GM12878 (cell line): Measurements from ENCODE around the gene MROH2A. TPM values are rescaled to one million over a fixed set of nuclear protein-coding genes. Genes with fewer than 3 reads are reported as not detected.

Experiments
- ATAC-seq: fragments of 200-7000 bp; cut with Tn5 transposase; 3 replicates; pipeline ENCODE4 v1.9.1; 2020; ENCODE audit warnings: mild to moderate bottlenecking, moderate library complexity
- BruUV-seq: library from RNA; stranded (reverse); fragments of 400-500 nt; replicated peaks from 2 replicates; lab custom pipeline; 2021; lab: Mats Ljungman, UMichigan
- CTCF ChIA-PET: fragments of 300-600 bp; sonication (Branson Sonifier 250); formaldehyde crosslinking; extraction: SDS; loops from one replicate; lab custom pipeline; 2021; ENCODE audit warnings: inconsistent platforms; lab: Yijun Ruan, JAX
- POLR2A ChIA-PET: fragments of 350-600 bp; formaldehyde crosslinking; extraction: SDS; loops from one replicate; lab custom pipeline; 2021; ENCODE audit warnings: inconsistent platforms; lab: Charles Lee
- RAD21 ChIA-PET: fragments of 300-600 bp; sonication (Branson Sonifier 250); formaldehyde crosslinking; loops from one replicate; lab custom pipeline; 2023; ENCODE audit warnings: antibody characterized with exemption; ENCODE audit not compliant: unreplicated experiment; lab: Charles Lee
- SMC1A ChIA-PET: fragments of 300-600 bp; sonication (Branson Sonifier 250); formaldehyde crosslinking; loops from one replicate; lab custom pipeline; 2023; ENCODE audit not compliant: unreplicated experiment, uncharacterized antibody; lab: Charles Lee
- DNase-seq: peaks from one replicate; pipeline ENCODE4 v3.0.0-alpha.2; 2011; ENCODE audit warnings: low read depth, low spot score
- FAIRE-seq: peaks from 3 replicates; lab custom pipeline; 2011; peaks lifted over from hg19 to GRCh38; lab: Jason Lieb, UNC
- H2AFZ ChIP-seq: 2 replicates; pipeline ENCODE4 v1.6.0; 2011; ENCODE audit warnings: low read depth, low read length, control low read depth; ENCODE audit not compliant: control insufficient read depth
- H3K27ac ChIP-seq: 2 replicates; pipeline ENCODE4 v1.5.1; 2011; ENCODE audit warnings: control low read depth; ENCODE audit not compliant: control insufficient read depth, insufficient read depth
- H3K27me3 ChIP-seq, 2 experiments: replicated peaks in 1 of 2; 2 replicates each; pipeline versions ENCODE4 v1.6.0 to v1.6.1; 2011; ENCODE audit warnings: low read length in 1 of 2; ENCODE audit not compliant: control insufficient read depth in 2 of 2, insufficient read depth in 2 of 2
- H3K36me3 ChIP-seq, 2 experiments: 2 replicates each; pipeline ENCODE4 v1.5.1; 2011; ENCODE audit warnings: low read length in 1 of 2; ENCODE audit not compliant: control insufficient read depth in 2 of 2, insufficient read depth in 2 of 2
- H3K4me1 ChIP-seq: 2 replicates; pipeline ENCODE4 v1.6.1; 2011; ENCODE audit warnings: mild to moderate bottlenecking, low read length, moderate library complexity, mixed read lengths; ENCODE audit not compliant: control insufficient read depth, insufficient read depth
- H3K4me2 ChIP-seq: 2 replicates; pipeline ENCODE4 v1.6.0; 2011; ENCODE audit warnings: control low read depth; ENCODE audit not compliant: control insufficient read depth, insufficient read depth
- H3K4me3 ChIP-seq: fragments of 200-600 bp; sonication (generic); 2 replicates; pipeline ENCODE4 v1.5.1; 2016
- H3K79me2 ChIP-seq: 2 replicates; pipeline ENCODE4 v1.6.0; 2011; ENCODE audit warnings: low read length; ENCODE audit not compliant: control insufficient read depth, insufficient read depth
- H3K9ac ChIP-seq: 2 replicates; pipeline ENCODE4 v1.8.0; 2011; ENCODE audit warnings: low read length, control low read depth, mixed read lengths; ENCODE audit not compliant: control insufficient read depth, insufficient read depth
- H3K9me3 ChIP-seq: replicated peaks from 3 replicates; pipeline ENCODE4 v1.5.1; 2011; ENCODE audit warnings: mild to moderate bottlenecking, low read length; ENCODE audit not compliant: control insufficient read depth, insufficient read depth
- H4K20me1 ChIP-seq: 2 replicates; pipeline ENCODE4 v1.6.0; 2011; ENCODE audit not compliant: control insufficient read depth, insufficient read depth
- DPF2 ChIP-seq: fragments of 450-650 bp; IDR thresholded peaks from 2 replicates; pipeline ENCODE4 v1.6.1; 2017; ENCODE audit warnings: mild to moderate bottlenecking
- ESRRA ChIP-seq: IDR thresholded peaks from 2 replicates; pipeline ENCODE4 v1.6.1; 2012; ENCODE audit warnings: mild to moderate bottlenecking, low read length, improper control_type of control experiment
- RB1 ChIP-seq: fragments of 450-650 bp; formaldehyde crosslinking; IDR thresholded peaks from 2 replicates; pipeline ENCODE4 v1.6.1; 2017; ENCODE audit warnings: mild to moderate bottlenecking, borderline replicate concordance
- RCOR1 ChIP-seq: conservative IDR thresholded peaks from 2 replicates; pipeline ENCODE4 v1.6.1; 2012; ENCODE audit warnings: low read depth, low read length, improper control_type of control experiment
- RFX5 ChIP-seq: IDR thresholded peaks from 2 replicates; pipeline ENCODE4 v1.6.1; 2011; ENCODE audit warnings: low read depth, low read length, improper control_type of control experiment
- SMARCA5 ChIP-seq: fragments of 450-650 bp; IDR thresholded peaks from 2 replicates; pipeline ENCODE4 v1.6.1; 2017; ENCODE audit warnings: mild to moderate bottlenecking
- TAF1 ChIP-seq: IDR thresholded peaks from 2 replicates; pipeline ENCODE4 v1.6.1; 2011; ENCODE audit warnings: mild to moderate bottlenecking, low read depth, low read length, borderline replicate concordance
- TCF12 ChIP-seq: IDR thresholded peaks from 2 replicates; pipeline ENCODE4 v1.6.1; 2011; ENCODE audit warnings: low read depth, mild to moderate bottlenecking, low read length
- WGBS: methylation state at CpG from one replicate; pipeline ENCODE4 v1.1.6; 2016; ENCODE audit warnings: low lambda C conversion rate; ENCODE audit not compliant: insufficient replicate concordance, insufficient coverage; ENCODE audit errors: missing lambda C conversion rate; 5-methylcytosine and 5-hydroxymethylcytosine counted together
- in situ Hi-C: fragments of 300-500 bp; cut with MboI; formaldehyde crosslinking; loops from 9 replicates; pipeline ENCODE4 v1.14.3; 2018; ENCODE audit warnings: mixed read lengths
- intact Hi-C: fragments of 100-400 bp; cut with micrococcal nuclease; formaldehyde crosslinking; loops from one replicate; pipeline ENCODE4 v1.14.2; 2022; ENCODE audit not compliant: unreplicated experiment
- polyA plus RNA-seq, 11 experiments: library from polyadenylated mRNA; depleted of rRNA in 4 of 11; unstranded in 6 of 11; stranded (reverse) in 5 of 11; fragments of >200 nt; fragmentation: Nextera tagmentation in 4 of 11; fragmentation: Illumina TruSeq in 1 of 11; extraction: Ambion mirVana in 4 of 11; extraction: Trizol in 1 of 11; gene quantifications; 1 replicate in 1 of 11; 2 replicates in 10 of 11; pipeline versions ENCODE4 v1.2.1 to v1.2.3, GENCODE V29; 2011 to 2016; ENCODE audit warnings: inconsistent platforms in 2 of 11, missing spikeins in 2 of 11, low read depth in 1 of 11
- total RNA-seq, 4 experiments: library from RNA; depleted of rRNA in 3 of 4; stranded (reverse); fragments of >200 nt in 3 of 4; fragmentation: Illumina TruSeq in 1 of 4; extraction: Trizol in 1 of 4; gene quantifications; 2 replicates each; pipeline versions ENCODE4 v1.2.1 to v1.2.3, GENCODE V29; 2013 to 2021

The MROH2A gene
- total and polyA plus RNA-seq, 10 of the 15 experiments (the other 5 are each of a cell fraction or from before 2014, with no cell fraction given), result not detected

GRCh38 chr2:233828546-233829192 is 50.5 kb downstream of the MROH2A start:
- TF ChIP-seq RCOR1, result no peak
- no peak for TF ChIP-seq SMARCA5
- no peak for TF ChIP-seq RFX5
- no peak for TF ChIP-seq TAF1
- TF ChIP-seq TCF12, result no peak
- no peak for TF ChIP-seq RB1
- TF ChIP-seq DPF2, result no peak
- no peak for TF ChIP-seq ESRRA

More at GRCh38 chr2:233828546-233829192, 50.5 kb downstream of the MROH2A start:
- intact Hi-C loops (no loop called here), in situ Hi-C loops (no loop called here)
- 48% methylated on average over 21 of the region's 24 CpGs for WGBS
- no peak overlapping the region for H2AFZ ChIP-seq
- DNase-seq (no peak), FAIRE-seq (no peak), ATAC-seq (no peak)
- no peaks in the 10 kb centered on the region for H3K4me1 ChIP-seq
- H3K4me3 ChIP-seq, result no peak overlapping the region
- no peaks in the 10 kb centered on the region for H3K27me3 ChIP-seq
- H3K27ac ChIP-seq, result no peak overlapping the region
- BruUV-seq, result no TSS peak
- no peak overlapping the region for H3K9ac ChIP-seq
- peaks cover 0 to 4% of the 10 kb centered on the region in 2 experiments; a peak in 1 of 4 replicates for H3K36me3 ChIP-seq
- no peaks in the 10 kb centered on the region for H4K20me1 ChIP-seq
- no peaks in the 10 kb centered on the region for H3K9me3 ChIP-seq
- H3K4me2 ChIP-seq, result no peak overlapping the region
- SMC1A ChIA-PET, result no interaction called here
- RAD21 ChIA-PET, result no interaction called here
- CTCF ChIA-PET, result no interaction called here
- POLR2A ChIA-PET, result interaction anchor here (0.5 kb wide), 1 partner anchor 1186 kb away, joined by 6 read pairs; no protein-coding TSS in a partner anchor
- H3K79me2 ChIP-seq, result no peaks in the 10 kb centered on the region
